Uterus (tissue), 4 donors: ENCODE results near the gene ECSIT. TPM values are rescaled to one million over a fixed set of nuclear protein-coding genes. Genes with fewer than 3 reads are reported as not detected.
A peak's percentile ranks its signal among the peaks of the same experiment; 100 is the strongest.

Experiments
- DNase-seq, 2 donors: peaks; one replicate each; pipeline ENCODE4 v3.0.0-alpha.2; 2019 to 2020
- H3K27ac ChIP-seq, 2 donors: fragments of 200-600 bp; sonication (generic); 1 replicate in 1 of 2; 2 replicates in 1 of 2; pipeline ENCODE4 v1.5.1; 2016 to 2018
- H3K27me3 ChIP-seq, 2 donors: fragments of 200-600 bp; sonication (generic); one replicate each; pipeline ENCODE4 v1.5.1; 2018 to 2019; ENCODE audit warnings: control low read depth in 1 of 2
- H3K36me3 ChIP-seq, 2 donors: fragments of 200-600 bp; sonication (generic); one replicate each; pipeline ENCODE4 v1.5.1; 2019; ENCODE audit warnings: control low read depth in 1 of 2
- H3K4me1 ChIP-seq, 2 donors: fragments of 200-600 bp; sonication (generic); one replicate each; pipeline ENCODE4 v1.5.1; 2018 to 2019; ENCODE audit warnings: control low read depth in 1 of 2
- H3K4me3 ChIP-seq, 2 donors: fragments of 200-600 bp; sonication (generic); 1 replicate in 1 of 2; 2 replicates in 1 of 2; pipeline ENCODE4 v1.5.1; 2018 to 2019; ENCODE audit warnings: mild to moderate bottlenecking in 1 of 2
- H3K9me3 ChIP-seq, 2 donors: fragments of 200-600 bp; sonication (generic); one replicate each; pipeline ENCODE4 v1.5.1; 2019; ENCODE audit warnings: control low read depth in 1 of 2
- CTCF ChIP-seq, 4 experiments: fragments of 200-600 bp in 2 of 4; fragments of 450-650 bp in 2 of 4; sonication (generic) in 2 of 4; IDR thresholded peaks; one replicate each; pipeline ENCODE4 v1.5.1; 2016 to 2019; ENCODE audit warnings: antibody characterized with exemption in 4 of 4, mild to moderate bottlenecking in 2 of 4, moderate library complexity in 1 of 4
- POLR2A ChIP-seq, 2 donors: fragments of 450-650 bp; IDR thresholded peaks; one replicate each; pipeline ENCODE4 v1.6.1; 2016; ENCODE audit warnings: antibody characterized with exemption in 2 of 2, mild to moderate bottlenecking in 1 of 2, moderate library complexity in 1 of 2
- intact Hi-C: fragments of 100-400 bp; cut with DNase I; formaldehyde crosslinking; loops from one replicate; pipeline ENCODE4 v1.15.1; 2023; ENCODE audit warnings: low total_unique reads
- total RNA-seq, 4 donors: library from RNA; depleted of rRNA in 3 of 4; stranded (reverse); fragments of >200 nt in 3 of 4; gene quantifications; one replicate each; pipeline versions ENCODE4 v1.1.0 to v1.2.4, GENCODE V29; 2014 to 2023
- donor health status: DM: yes; HTN: yes; CAD: no.

ECSIT gene
- total RNA-seq, 4 donors from 2014 or later, result 44.6 to 138 (median 58.2) TPM

GRCh38 chr19:11547929-11548700 lies 19.2 kb upstream of the ECSIT start:
- H3K4me1 ChIP-seq, result peaks cover 0 to 15% of the 10 kb centered on the region in 2 donors
- no peak overlapping the region for H3K27ac ChIP-seq
- no peaks in the 10 kb centered on the region for H3K36me3 ChIP-seq
- H3K27me3 ChIP-seq, result no peaks in the 10 kb centered on the region
- intact Hi-C loops, result no loop called here
- no peak for TF ChIP-seq CTCF (IDR thresholded peaks at IDR 0.05)
- no peak for TF ChIP-seq POLR2A (IDR thresholded peaks at IDR 0.05)
- H3K4me3 ChIP-seq, result no peak overlapping the region
- no peak for DNase-seq
- no peaks in the 10 kb centered on the region for H3K9me3 ChIP-seq

- no peaks in the 10 kb centered on the region for H3K9me3 ChIP-seq
- H3K4me3 ChIP-seq, result peak overlapping the region; percentile 50 to 94
- intact Hi-C loops, result no loop called here
- peak overlapping the region; percentile 98 to 100 for H3K27ac ChIP-seq
- H3K27me3 ChIP-seq, result no peaks in the 10 kb centered on the region
- H3K36me3 ChIP-seq, result no peaks in the 10 kb centered on the region
- DNase-seq, result no peak
- no peaks in the 10 kb centered on the region for H3K4me1 ChIP-seq
- no peak for TF ChIP-seq POLR2A (IDR thresholded peaks at IDR 0.05)
- no peak for TF ChIP-seq CTCF (IDR thresholded peaks at IDR 0.05)
Measured at GRCh38 chr19:11541238-11541637, 12.3 kb upstream of the ECSIT start.

GRCh38 chr19:11540645-11541044 lies 11.7 kb upstream of the ECSIT start:
- DNase-seq, result peak in 1 of 2 donors; percentile 29
- H3K9me3 ChIP-seq, result no peaks in the 10 kb centered on the region
- TF ChIP-seq CTCF (IDR thresholded peaks at IDR 0.05) (no peak), POLR2A (IDR thresholded peaks at IDR 0.05) (no peak)
- H3K27me3 ChIP-seq, result no peaks in the 10 kb centered on the region
- peak overlapping the region; percentile 50 to 94 for H3K4me3 ChIP-seq
- no peaks in the 10 kb centered on the region for H3K4me1 ChIP-seq
- peak overlapping the region; percentile 98 to 100 for H3K27ac ChIP-seq
- no peaks in the 10 kb centered on the region for H3K36me3 ChIP-seq
- intact Hi-C loops, result no loop called here

GRCh38 chr19:11539495-11540365 lies 10.8 kb upstream of the ECSIT start:
- Histone ChIP-seq H3K9me3 (no peaks in the 10 kb centered on the region), H3K36me3 (no peaks in the 10 kb centered on the region), H3K27ac (peak overlapping the region; percentile 98 to 100), H3K4me1 (no peaks in the 10 kb centered on the region), H3K4me3 (peak overlapping the region; percentile 50 to 94), H3K27me3 (no peaks in the 10 kb centered on the region)
- intact Hi-C loops, result no loop called here
- DNase-seq, result peak; percentile 73 to 88
- peak; percentile 60 to 66 for TF ChIP-seq POLR2A (IDR thresholded peaks at IDR 0.05)
- TF ChIP-seq CTCF (IDR thresholded peaks at IDR 0.05), result peak in 1 of 4 experiments; percentile 3
